Ishikawa (cell line): Measurements from ENCODE around the gene PDSS2.

Source experiments
- CEBPB ChIP-seq: IDR thresholded peaks from 2 replicates; pipeline ENCODE4 v1.6.1; 2012
- EGR1 ChIP-seq: IDR thresholded peaks from 2 replicates; pipeline ENCODE4 v1.6.1; 2012
- EP300 ChIP-seq: IDR thresholded peaks from 2 replicates; pipeline ENCODE4 v1.6.1; 2012; ENCODE audit warnings: borderline replicate concordance
- FOXM1 ChIP-seq: IDR thresholded peaks from 2 replicates; pipeline ENCODE4 v1.6.1; 2012; ENCODE audit warnings: low read depth, borderline replicate concordance
- RAD21 ChIP-seq: IDR thresholded peaks from 2 replicates; pipeline ENCODE4 v1.6.1; 2012; ENCODE audit warnings: low read depth
- TAF1 ChIP-seq: IDR thresholded peaks from 2 replicates; pipeline ENCODE4 v1.6.1; 2012; ENCODE audit warnings: low read depth, mild to moderate bottlenecking
- TCF12 ChIP-seq: IDR thresholded peaks from 2 replicates; pipeline ENCODE4 v1.6.1; 2012; ENCODE audit warnings: low read depth
- TF ChIP-seq, protein P1 (sequence below): IDR thresholded peaks from 2 replicates; pipeline ENCODE4 v1.6.1; 2012; ENCODE audit warnings: low read depth, mild to moderate bottlenecking
- TF ChIP-seq, protein P2 (sequence below): IDR thresholded peaks from 2 replicates; pipeline ENCODE4 v1.6.1; 2012

DNA sequence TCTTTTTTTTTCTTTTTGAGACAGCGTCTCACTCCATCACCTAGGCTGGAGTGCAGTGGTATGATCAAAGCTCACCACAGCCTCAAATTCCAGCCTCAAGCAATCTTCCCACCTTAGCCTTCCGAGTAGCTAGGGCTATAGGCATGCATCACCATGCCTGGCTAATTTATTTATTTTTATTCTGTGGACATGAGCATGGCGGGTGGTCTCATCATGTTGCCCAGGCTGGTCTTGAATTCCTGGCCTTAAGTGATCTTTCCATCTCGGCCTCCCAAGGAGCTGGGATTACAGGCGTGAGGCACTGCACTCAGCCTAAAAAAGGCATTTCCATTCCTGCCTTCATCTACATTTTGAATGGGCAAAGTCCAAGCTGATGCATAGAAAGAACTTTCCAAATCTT is 287.9 kb downstream of the PDSS2 start:
- TF ChIP-seq TCF12 (no peak), EP300 (no peak), TAF1 (no peak), RAD21 (no peak), FOXM1 (no peak), EGR1 (no peak), CEBPB (no peak)
- TF ChIP-seq, protein P1, sequence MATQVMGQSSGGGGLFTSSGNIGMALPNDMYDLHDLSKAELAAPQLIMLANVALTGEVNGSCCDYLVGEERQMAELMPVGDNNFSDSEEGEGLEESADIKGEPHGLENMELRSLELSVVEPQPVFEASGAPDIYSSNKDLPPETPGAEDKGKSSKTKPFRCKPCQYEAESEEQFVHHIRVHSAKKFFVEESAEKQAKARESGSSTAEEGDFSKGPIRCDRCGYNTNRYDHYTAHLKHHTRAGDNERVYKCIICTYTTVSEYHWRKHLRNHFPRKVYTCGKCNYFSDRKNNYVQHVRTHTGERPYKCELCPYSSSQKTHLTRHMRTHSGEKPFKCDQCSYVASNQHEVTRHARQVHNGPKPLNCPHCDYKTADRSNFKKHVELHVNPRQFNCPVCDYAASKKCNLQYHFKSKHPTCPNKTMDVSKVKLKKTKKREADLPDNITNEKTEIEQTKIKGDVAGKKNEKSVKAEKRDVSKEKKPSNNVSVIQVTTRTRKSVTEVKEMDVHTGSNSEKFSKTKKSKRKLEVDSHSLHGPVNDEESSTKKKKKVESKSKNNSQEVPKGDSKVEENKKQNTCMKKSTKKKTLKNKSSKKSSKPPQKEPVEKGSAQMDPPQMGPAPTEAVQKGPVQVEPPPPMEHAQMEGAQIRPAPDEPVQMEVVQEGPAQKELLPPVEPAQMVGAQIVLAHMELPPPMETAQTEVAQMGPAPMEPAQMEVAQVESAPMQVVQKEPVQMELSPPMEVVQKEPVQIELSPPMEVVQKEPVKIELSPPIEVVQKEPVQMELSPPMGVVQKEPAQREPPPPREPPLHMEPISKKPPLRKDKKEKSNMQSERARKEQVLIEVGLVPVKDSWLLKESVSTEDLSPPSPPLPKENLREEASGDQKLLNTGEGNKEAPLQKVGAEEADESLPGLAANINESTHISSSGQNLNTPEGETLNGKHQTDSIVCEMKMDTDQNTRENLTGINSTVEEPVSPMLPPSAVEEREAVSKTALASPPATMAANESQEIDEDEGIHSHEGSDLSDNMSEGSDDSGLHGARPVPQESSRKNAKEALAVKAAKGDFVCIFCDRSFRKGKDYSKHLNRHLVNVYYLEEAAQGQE: no peak
- TF ChIP-seq, protein P2, sequence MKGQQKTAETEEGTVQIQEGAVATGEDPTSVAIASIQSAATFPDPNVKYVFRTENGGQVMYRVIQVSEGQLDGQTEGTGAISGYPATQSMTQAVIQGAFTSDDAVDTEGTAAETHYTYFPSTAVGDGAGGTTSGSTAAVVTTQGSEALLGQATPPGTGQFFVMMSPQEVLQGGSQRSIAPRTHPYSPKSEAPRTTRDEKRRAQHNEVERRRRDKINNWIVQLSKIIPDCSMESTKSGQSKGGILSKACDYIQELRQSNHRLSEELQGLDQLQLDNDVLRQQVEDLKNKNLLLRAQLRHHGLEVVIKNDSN: no peak
